IPS DF 6.9 (cell line): Measurements from ENCODE around the gene HADH.
"Not testable (repeated sequence)": the region's sequence is repeated elsewhere in the genome, so short reads cannot be mapped to it uniquely, and the experiment has no call there.

Source experiments
- DNase-seq: peaks from one replicate; pipeline ENCODE4 v3.0.0-alpha.2; 2013; ENCODE audit warnings: low read depth, low spot score
- H3K27ac ChIP-seq: one replicate; pipeline ENCODE4 v1.5.1; 2013; ENCODE audit warnings: low read length, control low read depth
- H3K27me3 ChIP-seq: 2 replicates; pipeline ENCODE4 v1.6.1; 2013; ENCODE audit warnings: mild to moderate bottlenecking, low read length; ENCODE audit not compliant: control insufficient read depth, insufficient read depth
- H3K36me3 ChIP-seq: 2 replicates; pipeline ENCODE4 v1.6.1; 2013; ENCODE audit warnings: low read length; ENCODE audit not compliant: control insufficient read depth, insufficient read depth
- H3K4me1 ChIP-seq: 2 replicates; pipeline ENCODE4 v1.6.1; 2013; ENCODE audit warnings: low read length; ENCODE audit not compliant: control insufficient read depth, insufficient read depth
- H3K4me3 ChIP-seq: 2 replicates; pipeline ENCODE4 v1.5.1; 2013; ENCODE audit warnings: mild to moderate bottlenecking, low read length
- H3K9me3 ChIP-seq: 2 replicates; pipeline ENCODE4 v1.6.1; 2013; ENCODE audit warnings: low read length, inconsistent platforms; ENCODE audit not compliant: control insufficient read depth, insufficient read depth
- WGBS: extraction: QIAGEN DNeasy Blood & Tissue Kit; methylation state at CpG from one replicate; pipeline ENCODE4 v1.1.7; 2013; ENCODE audit warnings: mixed read lengths, missing lambda C conversion rate; ENCODE audit not compliant: insufficient read length, insufficient coverage; 5-methylcytosine and 5-hydroxymethylcytosine counted together

Gene HADH

GRCh38 chr4:108047199-108047598 is 57.5 kb downstream of the HADH start:
- Histone ChIP-seq H3K4me1 (no peaks in the 10 kb centered on the region), H3K4me3 (no peak overlapping the region), H3K27ac (no peak overlapping the region), H3K36me3 (no peaks in the 10 kb centered on the region), H3K27me3 (no peaks in the 10 kb centered on the region; the same call in 1 of the 2 replicates), H3K9me3 (no peaks in the 10 kb centered on the region)
- no peak for DNase-seq
- no CpG with 5 or more reads among the region's 2 CpGs for WGBS

GRCh38 chr4:108048157-108048556 is 58.5 kb downstream of the HADH start:
- WGBS: no CpG with 5 or more reads among the region's 6 CpGs
- Histone ChIP-seq H3K27me3 (no peaks in the 10 kb centered on the region; the same call in 1 of the 2 replicates), H3K4me3 (no peak overlapping the region), H3K27ac (no peak overlapping the region), H3K4me1 (no peaks in the 10 kb centered on the region), H3K9me3 (no peaks in the 10 kb centered on the region), H3K36me3 (no peaks in the 10 kb centered on the region)
- DNase-seq: no peak

GRCh38 chr4:108048997-108049396 is 59.3 kb downstream of the HADH start:
- no CpG with 5 or more reads among the region's 7 CpGs for WGBS
- H3K4me1 ChIP-seq: no peaks in the 10 kb centered on the region
- DNase-seq: no peak
- no peaks in the 10 kb centered on the region for H3K9me3 ChIP-seq
- no peak overlapping the region for H3K4me3 ChIP-seq
- H3K27ac ChIP-seq: no peak overlapping the region
- no peaks in the 10 kb centered on the region for H3K36me3 ChIP-seq
- H3K27me3 ChIP-seq: no peaks in the 10 kb centered on the region; the same call in 1 of the 2 replicates

- DNase-seq: no peak
- H3K4me3 ChIP-seq: no peak overlapping the region
- no peaks in the 10 kb centered on the region for H3K36me3 ChIP-seq
- no peak overlapping the region for H3K27ac ChIP-seq
- no peaks in the 10 kb centered on the region for H3K9me3 ChIP-seq
- no peaks in the 10 kb centered on the region for H3K4me1 ChIP-seq
- WGBS: no CpG with 5 or more reads among the region's 5 CpGs
- H3K27me3 ChIP-seq: no peaks in the 10 kb centered on the region; the same call in 1 of the 2 replicates
Measured at GRCh38 chr4:108049406-108049805, 59.7 kb downstream of the HADH start.

GRCh38 chr4:108050166-108051111 is 60.8 kb downstream of the HADH start:
- no CpG with 5 or more reads among the region's 10 CpGs for WGBS
- H3K4me1 ChIP-seq, H3K36me3 ChIP-seq, H3K9me3 ChIP-seq, H3K27me3 ChIP-seq, H3K27ac ChIP-seq, DNase-seq, H3K4me3 ChIP-seq: not testable (repeated sequence)

- no peak overlapping the region for H3K27ac ChIP-seq
- no peak overlapping the region for H3K4me3 ChIP-seq
- no peaks in the 10 kb centered on the region for H3K9me3 ChIP-seq
- WGBS: no CpG with 5 or more reads among the region's 10 CpGs
- no peaks in the 10 kb centered on the region for H3K36me3 ChIP-seq
- H3K27me3 ChIP-seq: no peaks in the 10 kb centered on the region; the same call in 1 of the 2 replicates
- no peak for DNase-seq
- H3K4me1 ChIP-seq: no peaks in the 10 kb centered on the region
Measured at GRCh38 chr4:108051343-108051742, 61.7 kb downstream of the HADH start.

- Histone ChIP-seq H3K4me1 (no peaks in the 10 kb centered on the region), H3K27me3 (no peaks in the 10 kb centered on the region; the same call in 1 of the 2 replicates), H3K9me3 (no peaks in the 10 kb centered on the region), H3K36me3 (no peaks in the 10 kb centered on the region), H3K27ac (no peak overlapping the region), H3K4me3 (no peak overlapping the region)
- no CpG with 5 or more reads among the region's 2 CpGs for WGBS
- DNase-seq: no peak
Measured at GRCh38 chr4:108052558-108053120, 63.0 kb downstream of the HADH start.

GRCh38 chr4:108053251-108053711 is 63.6 kb downstream of the HADH start:
- no peak for DNase-seq
- H3K36me3 ChIP-seq: no peaks in the 10 kb centered on the region
- WGBS: no CpG with 5 or more reads among the region's 1 CpG
- no peak overlapping the region for H3K27ac ChIP-seq
- H3K9me3 ChIP-seq: no peaks in the 10 kb centered on the region
- no peaks in the 10 kb centered on the region; the same call in 1 of the 2 replicates for H3K27me3 ChIP-seq
- H3K4me3 ChIP-seq: no peak overlapping the region
- H3K4me1 ChIP-seq: no peaks in the 10 kb centered on the region

- H3K4me1 ChIP-seq: no peaks in the 10 kb centered on the region
- DNase-seq: no peak
- no peaks in the 10 kb centered on the region; the same call in 1 of the 2 replicates for H3K27me3 ChIP-seq
- H3K9me3 ChIP-seq: no peaks in the 10 kb centered on the region
- no CpG with 5 or more reads among the region's 16 CpGs for WGBS
- H3K36me3 ChIP-seq: no peaks in the 10 kb centered on the region
- no peak overlapping the region for H3K27ac ChIP-seq
- H3K4me3 ChIP-seq: no peak overlapping the region
Measured at GRCh38 chr4:108054025-108054638, 64.4 kb downstream of the HADH start.

GRCh38 chr4:108055787-108056186 is 66.1 kb downstream of the HADH start:
- H3K9me3 ChIP-seq: no peaks in the 10 kb centered on the region
- H3K4me3 ChIP-seq: no peak overlapping the region
- no peak overlapping the region for H3K27ac ChIP-seq
- DNase-seq: no peak
- H3K27me3 ChIP-seq: no peaks in the 10 kb centered on the region
- WGBS: no CpG with 5 or more reads among the region's 3 CpGs
- no peaks in the 10 kb centered on the region for H3K36me3 ChIP-seq
- H3K4me1 ChIP-seq: no peaks in the 10 kb centered on the region
